Keratinocyte (primary cell): ENCODE measurements around the gene MT4.

Source experiments
- EZH2 ChIP-seq: IDR thresholded peaks from one replicate; pipeline ENCODE4 v1.6.1; 2012; ENCODE audit warnings: inconsistent platforms, mild to moderate bottlenecking, low read length, moderate library complexity
- TF ChIP-seq, protein P1 (sequence below), 3 experiments: IDR thresholded peaks in 1 of 3; conservative IDR thresholded peaks in 1 of 3; optimal IDR thresholded peaks in 1 of 3; 2 replicates in 2 of 3; 3 replicates in 1 of 3; pipeline versions ENCODE3 to v1.5.1; 2011; ENCODE audit warnings: low read length in 3 of 3, mild to moderate bottlenecking in 3 of 3, moderate library complexity in 2 of 3, control low read depth in 1 of 3, inconsistent platforms in 1 of 3; ENCODE audit not compliant: insufficient read depth in 2 of 3; ENCODE audit errors: extremely low read depth in 1 of 3

DNA sequence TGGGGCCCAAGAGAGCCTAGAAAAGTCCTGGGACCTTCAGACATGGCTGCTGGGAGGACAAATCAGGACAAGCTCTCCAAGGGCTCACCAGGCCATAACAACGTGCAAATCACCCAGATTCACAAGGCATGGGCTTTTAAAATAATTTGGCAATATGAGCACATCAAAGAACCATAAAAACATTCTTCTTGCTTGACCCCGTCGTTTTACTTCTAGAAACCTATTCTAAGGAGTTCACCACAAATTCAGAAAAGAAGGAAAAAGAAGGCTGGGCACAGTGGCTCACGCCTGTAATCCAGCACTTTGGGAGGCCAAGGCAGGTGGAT, 12.4 kb downstream of the MT4 start:
- no peak for TF ChIP-seq EZH2
- TF ChIP-seq, protein P1, sequence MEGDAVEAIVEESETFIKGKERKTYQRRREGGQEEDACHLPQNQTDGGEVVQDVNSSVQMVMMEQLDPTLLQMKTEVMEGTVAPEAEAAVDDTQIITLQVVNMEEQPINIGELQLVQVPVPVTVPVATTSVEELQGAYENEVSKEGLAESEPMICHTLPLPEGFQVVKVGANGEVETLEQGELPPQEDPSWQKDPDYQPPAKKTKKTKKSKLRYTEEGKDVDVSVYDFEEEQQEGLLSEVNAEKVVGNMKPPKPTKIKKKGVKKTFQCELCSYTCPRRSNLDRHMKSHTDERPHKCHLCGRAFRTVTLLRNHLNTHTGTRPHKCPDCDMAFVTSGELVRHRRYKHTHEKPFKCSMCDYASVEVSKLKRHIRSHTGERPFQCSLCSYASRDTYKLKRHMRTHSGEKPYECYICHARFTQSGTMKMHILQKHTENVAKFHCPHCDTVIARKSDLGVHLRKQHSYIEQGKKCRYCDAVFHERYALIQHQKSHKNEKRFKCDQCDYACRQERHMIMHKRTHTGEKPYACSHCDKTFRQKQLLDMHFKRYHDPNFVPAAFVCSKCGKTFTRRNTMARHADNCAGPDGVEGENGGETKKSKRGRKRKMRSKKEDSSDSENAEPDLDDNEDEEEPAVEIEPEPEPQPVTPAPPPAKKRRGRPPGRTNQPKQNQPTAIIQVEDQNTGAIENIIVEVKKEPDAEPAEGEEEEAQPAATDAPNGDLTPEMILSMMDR (optimal IDR thresholded peaks at IDR 0.05 in 1 of 3, IDR thresholded peaks at IDR 0.05 in 1 of 3, conservative IDR thresholded peaks at IDR 0.05 in 1 of 3; ENCODE audit: extremely low read depth in 1 of 3, insufficient read depth in 2 of 3, low read length in 3 of 3) = no peak
